H1 (cell line): ENCODE measurements around the gene POLR2A. TPM values are rescaled to one million over a fixed set of nuclear protein-coding genes. Genes with fewer than 3 reads are reported as not detected.

Source experiments
- CTCF ChIA-PET: fragments of 300-600 bp; sonication (Branson Sonifier 250); formaldehyde crosslinking; loops from one replicate; lab custom pipeline; 2021; ENCODE audit not compliant: partially characterized antibody; lab: Charles Lee
- POLR2A ChIA-PET: fragments of 300-600 bp; sonication (Branson Sonifier 250); formaldehyde crosslinking; loops from one replicate; lab custom pipeline; 2021; ENCODE audit warnings: inconsistent platforms; ENCODE audit not compliant: partially characterized antibody; lab: Charles Lee
- DNase-seq, 2 experiments: peaks; one replicate each; pipeline versions ENCODE4 v3.0.0 to v3.0.0-alpha.2; 2010 to 2022; ENCODE audit warnings: low spot score in 2 of 2, low read depth in 1 of 2, mixed read lengths in 1 of 2
- FAIRE-seq: peaks from 2 replicates; lab custom pipeline; 2011; peaks lifted over from hg19 to GRCh38; lab: Jason Lieb, UNC
- H2AFZ ChIP-seq: 2 replicates; pipeline ENCODE4 v1.8.1; 2012; ENCODE audit warnings: low read length, inconsistent platforms
- H2AK5ac ChIP-seq: 2 replicates; pipeline ENCODE4 v1.6.1; 2013; ENCODE audit warnings: low read depth, low read length
- H2BK120ac ChIP-seq: replicated peaks from 2 replicates; pipeline ENCODE3; 2013; ENCODE audit warnings: low read depth, low read length, inconsistent platforms
- H2BK12ac ChIP-seq: 2 replicates; pipeline ENCODE4 v1.6.1; 2013; ENCODE audit warnings: low read depth, low read length
- H2BK15ac ChIP-seq: 2 replicates; pipeline ENCODE4 v1.6.1; 2013; ENCODE audit warnings: low read length
- H2BK20ac ChIP-seq: 2 replicates; pipeline ENCODE4 v1.6.1; 2013; ENCODE audit warnings: low read length
- H2BK5ac ChIP-seq: 2 replicates; pipeline ENCODE4 v1.6.1; 2013; ENCODE audit warnings: low read depth, low read length
- H3K14ac ChIP-seq: 2 replicates; pipeline ENCODE4 v1.6.1; 2013; ENCODE audit warnings: inconsistent platforms; ENCODE audit not compliant: insufficient read length
- H3K18ac ChIP-seq: 2 replicates; pipeline ENCODE4 v1.6.1; 2013; ENCODE audit warnings: low read length; ENCODE audit errors: extremely low read depth
- H3K23ac ChIP-seq: 2 replicates; pipeline ENCODE4 v1.6.1; 2013; ENCODE audit warnings: inconsistent platforms; ENCODE audit not compliant: insufficient read length
- H3K23me2 ChIP-seq: 2 replicates; pipeline ENCODE4 v1.6.1; 2013; ENCODE audit warnings: low read depth, low read length
- H3K27ac ChIP-seq: 2 replicates; pipeline ENCODE4 v1.6.1; 2011; ENCODE audit warnings: low read depth, low read length, inconsistent platforms
- H3K27me3 ChIP-seq, 4 experiments: replicated peaks in 1 of 4; 1 replicate in 1 of 4; 2 replicates in 3 of 4; pipeline versions ENCODE4 v1.6.1 to v1.8.1; 2011 to 2013; ENCODE audit warnings: low read length in 3 of 4, mild to moderate bottlenecking in 3 of 4, inconsistent platforms in 2 of 4, mixed read lengths in 2 of 4, moderate library complexity in 1 of 4; ENCODE audit not compliant: control insufficient read depth in 3 of 4, insufficient read depth in 3 of 4; ENCODE audit errors: extremely low read depth in 1 of 4
- H3K36me3 ChIP-seq, 4 experiments: 2 replicates each; pipeline versions ENCODE4 v1.6.1 to v1.8.1; 2011 to 2013; ENCODE audit warnings: mild to moderate bottlenecking in 4 of 4, low read length in 3 of 4, moderate library complexity in 2 of 4, control low read depth in 1 of 4, inconsistent platforms in 1 of 4; ENCODE audit not compliant: insufficient read depth in 4 of 4, control insufficient read depth in 2 of 4
- H3K4ac ChIP-seq: replicated peaks from 2 replicates; pipeline ENCODE3; 2013; ENCODE audit warnings: low read length, low read depth, mixed read lengths, inconsistent platforms; ENCODE audit not compliant: insufficient read length
- H3K4me1 ChIP-seq, 4 experiments: replicated peaks in 1 of 4; 1 replicate in 1 of 4; 2 replicates in 3 of 4; pipeline versions ENCODE4 v1.6.1 to v1.8.1; 2011 to 2013; ENCODE audit warnings: low read length in 3 of 4, inconsistent platforms in 2 of 4, mixed read lengths in 1 of 4; ENCODE audit not compliant: insufficient read depth in 4 of 4, control insufficient read depth in 3 of 4
- H3K4me2 ChIP-seq, 2 experiments: 2 replicates each; pipeline versions ENCODE4 v1.6.1 to v1.8.1; 2011 to 2013; ENCODE audit warnings: low read depth in 2 of 2, low read length in 2 of 2, control low read depth in 1 of 2, inconsistent platforms in 1 of 2, mild to moderate bottlenecking in 1 of 2; ENCODE audit not compliant: insufficient read depth in 1 of 2
- H3K4me3 ChIP-seq, 4 experiments: fragments of 200-600, 300-600 bp in 1 of 4; sonication (generic), shearing (Covaris generic), sonication (Bioruptor Twin) in 1 of 4; 2 replicates each; pipeline versions ENCODE4 v1.5.1 to v1.8.1; 2011 to 2016; ENCODE audit warnings: low read length in 4 of 4, low read depth in 3 of 4, control low read depth in 2 of 4, inconsistent platforms in 2 of 4, mild to moderate bottlenecking in 2 of 4, mixed read lengths in 1 of 4, moderate library complexity in 1 of 4; ENCODE audit not compliant: insufficient read depth in 2 of 4; ENCODE audit errors: extremely low read depth in 1 of 4
- H3K56ac ChIP-seq: replicated peaks from 2 replicates; pipeline ENCODE3; 2013; ENCODE audit warnings: low read depth, mild to moderate bottlenecking, mixed read lengths, low read length, inconsistent platforms; ENCODE audit not compliant: insufficient read length
- H3K79me1 ChIP-seq: 2 replicates; pipeline ENCODE4 v1.6.1; 2013; ENCODE audit warnings: low read depth, low read length, control low read depth
- H3K79me2 ChIP-seq, 2 experiments: 2 replicates each; pipeline versions ENCODE4 v1.6.1 to v1.8.1; 2012 to 2013; ENCODE audit warnings: low read length in 2 of 2, mild to moderate bottlenecking in 2 of 2, inconsistent platforms in 1 of 2; ENCODE audit not compliant: insufficient read depth in 2 of 2, control insufficient read depth in 1 of 2
- H3K9ac ChIP-seq, 4 experiments: replicated peaks in 1 of 4; 1 replicate in 1 of 4; 2 replicates in 3 of 4; pipeline versions ENCODE4 v1.6.1 to v1.8.1; 2011 to 2013; ENCODE audit warnings: low read depth in 3 of 4, low read length in 3 of 4, control low read depth in 2 of 4, mild to moderate bottlenecking in 2 of 4, moderate library complexity in 2 of 4, inconsistent platforms in 1 of 4; ENCODE audit errors: extremely low read depth in 1 of 4
- H3K9me3 ChIP-seq, 2 experiments: 2 replicates each; pipeline versions ENCODE4 v1.6.1 to v1.8.1; 2012 to 2013; ENCODE audit warnings: mild to moderate bottlenecking in 2 of 2, moderate library complexity in 2 of 2, control low read depth in 1 of 2, inconsistent platforms in 1 of 2, low read depth in 1 of 2, low read length in 1 of 2, mixed read lengths in 1 of 2; ENCODE audit not compliant: insufficient read depth in 2 of 2
- H4K20me1 ChIP-seq, 2 experiments: replicated peaks in 1 of 2; 2 replicates each; pipeline versions ENCODE3 to v1.8.1; 2011 to 2013; ENCODE audit warnings: inconsistent platforms in 2 of 2, low read length in 2 of 2, mild to moderate bottlenecking in 1 of 2; ENCODE audit not compliant: insufficient read depth in 2 of 2, control insufficient read depth in 1 of 2
- H4K5ac ChIP-seq: 2 replicates; pipeline ENCODE4 v1.6.1; 2013; ENCODE audit warnings: low read length, low read depth, mixed read lengths, inconsistent platforms; ENCODE audit not compliant: insufficient read length
- H4K8ac ChIP-seq: 2 replicates; pipeline ENCODE4 v1.8.0; 2013; ENCODE audit warnings: mild to moderate bottlenecking, moderate library complexity, low read length, inconsistent platforms; ENCODE audit not compliant: insufficient read depth; ENCODE audit errors: extremely low read depth
- H4K91ac ChIP-seq: replicated peaks from 2 replicates; pipeline ENCODE3; 2013; ENCODE audit warnings: low read length, mixed read lengths, inconsistent platforms; ENCODE audit not compliant: insufficient read length
- RNF2 ChIP-seq: fragments of 200-900, 300-1000 bp; sonication (generic); IDR thresholded peaks from 2 replicates; pipeline ENCODE4 v1.7.1; 2016; ENCODE audit warnings: borderline replicate concordance, low read depth, mild to moderate bottlenecking, antibody characterized with exemption, low read length; ENCODE audit not compliant: poor library complexity, severe bottlenecking; ENCODE audit errors: missing control alignments
- TAF7 ChIP-seq: optimal IDR thresholded peaks from 2 replicates; pipeline ENCODE3; 2011; ENCODE audit warnings: low read depth, mild to moderate bottlenecking, inconsistent platforms, low read length, moderate library complexity, borderline replicate concordance
- WGBS, 2 experiments: shearing (Covaris generic) in 1 of 2; methylation state at CpG; one replicate each; pipeline versions ENCODE4 v1.1.6 to v1.1.7; 2013 to 2015; ENCODE audit warnings: low lambda C conversion rate in 2 of 2, mixed read lengths in 2 of 2, inconsistent platforms in 1 of 2, low coverage in 1 of 2, missing lambda C conversion rate in 1 of 2; ENCODE audit not compliant: insufficient replicate concordance in 2 of 2, insufficient coverage in 1 of 2, insufficient read length in 1 of 2; ENCODE audit errors: extremely low coverage in 1 of 2, missing lambda C conversion rate in 1 of 2; 5-methylcytosine and 5-hydroxymethylcytosine counted together
- polyA plus RNA-seq, 7 experiments: library from polyadenylated mRNA; depleted of rRNA in 3 of 7; stranded (reverse) in 5 of 7; unstranded in 2 of 7; fragments of >200 nt in 5 of 7; fragments of 200-250 nt in 2 of 7; gene quantifications; 1 replicate in 5 of 7; 2 replicates in 1 of 7; 4 replicates in 1 of 7; pipeline versions ENCODE4 v1.2.1 to v1.2.3, GENCODE V29; 2011 to 2013; ENCODE audit warnings: missing spikeins in 2 of 7, mixed read lengths in 2 of 7
- total RNA-seq: library from RNA; stranded (reverse); fragmentation: NEBNext Ultra II Directional; extraction: Animal tissue kit (Norgen Biotek cat#: 25700); gene quantifications from 2 replicates; pipeline ENCODE4 v1.2.1, GENCODE V29; 2021

Gene POLR2A
- total and polyA plus RNA-seq, 2 of the 8 experiments (the other 6 are each of a cell fraction or from before 2014, with no cell fraction given): 26.8 to 150 TPM

DNA sequence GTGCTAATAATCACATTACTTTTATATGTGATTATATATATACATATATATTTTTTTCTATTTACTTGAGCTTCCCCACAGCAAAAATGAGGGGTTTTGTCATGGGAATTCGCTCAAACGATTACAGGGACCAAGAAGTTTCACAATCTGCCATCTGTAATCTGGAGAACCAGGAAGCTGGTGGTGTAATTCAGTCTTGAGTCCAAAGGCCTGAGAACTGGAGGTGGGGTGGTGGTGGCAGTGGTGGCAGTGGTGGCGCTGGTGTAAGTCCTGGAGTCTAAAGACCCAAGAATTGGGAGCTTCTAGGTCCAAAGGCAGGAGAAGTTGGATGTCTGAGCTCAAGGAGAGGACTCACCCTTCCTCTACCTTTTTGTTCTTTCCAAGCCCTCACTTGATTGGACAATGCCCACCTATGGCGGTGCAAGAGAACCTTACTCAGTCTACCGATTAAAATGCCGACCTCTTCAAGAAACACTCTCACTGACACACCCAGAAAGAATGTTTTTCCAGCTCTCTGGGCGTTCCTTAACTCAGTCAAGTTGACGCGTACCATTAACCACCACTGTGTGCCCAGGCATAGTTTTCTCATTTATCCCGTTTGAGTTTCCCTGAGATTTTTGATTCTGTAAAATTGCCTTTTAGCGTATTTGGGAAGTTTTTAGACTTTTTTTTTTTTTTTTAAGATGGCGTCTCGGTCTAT, 31.9 kb downstream of the POLR2A start:
- Histone ChIP-seq H3K56ac (no peak overlapping the region), H2BK120ac (no peak overlapping the region), H3K79me1 (no peaks in the 10 kb centered on the region; the same call in 1 of the 2 replicates), H3K9ac (no peak overlapping the region), H4K91ac (no peak overlapping the region), H4K20me1 (peaks cover 0 to 15% of the 10 kb centered on the region in 2 experiments), H2BK15ac (no peak overlapping the region), H2BK20ac (no peak overlapping the region), H2BK5ac (no peak overlapping the region), H3K23me2 (peaks cover 5% of the 10 kb centered on the region; the same call in 1 of the 2 replicates), H3K4ac (no peak overlapping the region), H3K9me3 (no peaks in the 10 kb centered on the region), H3K4me3 (no peak overlapping the region), H2BK12ac (no peak overlapping the region), H3K4me1 (no peaks in the 10 kb centered on the region), H3K27me3 (no peaks in the 10 kb centered on the region), H2AK5ac (no peak overlapping the region), H4K5ac (no peak overlapping the region), H2AFZ (no peak overlapping the region), H3K36me3 (peaks cover 20 to 31% (median 30%) of the 10 kb centered on the region in 4 experiments), H3K79me2 (no peaks in the 10 kb centered on the region), H3K23ac (no peak overlapping the region), H3K27ac (no peak overlapping the region), H3K14ac (no peak overlapping the region), H4K8ac (no peak overlapping the region; the same call in 1 of the 2 replicates), H3K4me2 (no peak overlapping the region), H3K18ac (no peak overlapping the region)
- ChIA-PET POLR2A (interaction anchor here (0.6 to 3.8 kb wide), 10 partner anchors 9 to 73 kb away, joined by 3 to 17 read pairs (median 4); partner anchors contain the start of genes MPDU1 and TNFSF13), CTCF (interaction anchor here (0.7 to 11.8 kb wide), 14 partner anchors 10 to 166 kb away, joined by 3 to 251 read pairs (median 10); partner anchors contain the start of genes SENP3, SOX15, TMEM95 and TNFSF13)
- WGBS, 2 experiments: 93% methylated on average over 13 of the region's 13 CpGs; no CpG with 5 or more reads in 1 of the 2 experiments
- no peak for DNase-seq
- no peak for TF ChIP-seq RNF2
- TF ChIP-seq TAF7: no peak
- no peak for FAIRE-seq
